Muscle layer of colon (tissue), 2 donors: Measurements from ENCODE around the gene STK10.

Experiments used
- H3K27ac ChIP-seq: one replicate; pipeline ENCODE4 v1.7.0; 2013; ENCODE audit warnings: low read depth, mild to moderate bottlenecking, low read length, moderate library complexity
- H3K27me3 ChIP-seq, 2 donors: one replicate each; pipeline ENCODE4 v1.7.0; 2013; ENCODE audit warnings: low read length in 2 of 2, mild to moderate bottlenecking in 2 of 2; ENCODE audit not compliant: insufficient read depth in 2 of 2, control insufficient read depth in 1 of 2
- H3K36me3 ChIP-seq: one replicate; pipeline ENCODE4 v1.7.0; 2013; ENCODE audit warnings: mild to moderate bottlenecking, low read length; ENCODE audit not compliant: insufficient read depth
- H3K4me1 ChIP-seq: one replicate; pipeline ENCODE4 v1.7.0; 2013; ENCODE audit warnings: mild to moderate bottlenecking, low read length; ENCODE audit not compliant: insufficient read depth
- H3K4me3 ChIP-seq, 2 donors: one replicate each; pipeline ENCODE4 v1.7.0; 2013; ENCODE audit warnings: low read length in 2 of 2, low read depth in 1 of 2, mild to moderate bottlenecking in 1 of 2, moderate library complexity in 1 of 2
- H3K9ac ChIP-seq: one replicate; pipeline ENCODE4 v1.7.0; 2013; ENCODE audit warnings: low read length
- H3K9me3 ChIP-seq: one replicate; pipeline ENCODE4 v1.7.0; 2013; ENCODE audit warnings: mild to moderate bottlenecking, low read length
- donor health status: abdominal sarcoma.
- donor health status: Adenocarcinoma of cecum.

STK10 gene

GRCh38 chr5:172102913-172103626 lies 85.0 kb downstream of the STK10 start:
- no peaks in the 10 kb centered on the region for H3K9me3 ChIP-seq
- H3K4me1 ChIP-seq = peaks cover 30% of the 10 kb centered on the region
- H3K27me3 ChIP-seq = no peaks in the 10 kb centered on the region
- no peak overlapping the region for H3K9ac ChIP-seq
- no peaks in the 10 kb centered on the region for H3K36me3 ChIP-seq
- H3K27ac ChIP-seq = peak overlapping the region; percentile 16
- peak overlapping the region in 1 of 2 donors; percentile 41 for H3K4me3 ChIP-seq

DNA sequence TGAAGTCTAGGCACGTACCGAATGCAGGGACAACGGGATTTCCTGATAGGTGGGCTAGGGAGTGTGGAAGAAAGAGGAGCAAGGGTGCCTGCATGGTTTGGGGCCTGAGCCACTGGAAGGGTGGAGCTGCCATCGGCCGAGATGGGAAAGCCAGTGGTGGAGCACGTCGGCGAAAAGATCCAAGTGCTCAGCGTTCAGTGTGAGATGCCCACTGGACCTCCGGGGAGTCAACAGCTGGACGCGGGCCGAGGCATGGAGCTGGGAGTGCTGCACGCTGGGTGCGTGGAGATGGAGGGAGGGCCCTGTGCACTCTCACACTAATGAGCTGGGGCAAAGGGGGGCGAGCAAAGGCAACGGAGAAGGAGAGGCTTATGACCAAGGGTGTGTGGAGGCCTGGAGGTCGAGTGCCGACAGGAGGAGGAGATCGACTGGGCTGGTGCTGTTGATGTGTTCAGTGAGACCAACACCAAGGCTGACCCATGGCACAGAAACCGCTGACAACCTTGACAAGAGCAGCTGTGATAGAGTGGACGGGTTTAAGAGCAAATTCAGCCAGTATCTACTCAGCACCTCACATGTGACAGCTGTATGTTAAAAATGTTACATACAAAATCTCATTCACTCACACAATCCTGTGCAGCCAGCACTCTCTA lies 85.7 kb downstream of the STK10 start:
- H3K4me1 ChIP-seq = peaks cover 23% of the 10 kb centered on the region
- H3K4me3 ChIP-seq = no peak overlapping the region
- no peaks in the 10 kb centered on the region for H3K9me3 ChIP-seq
- H3K27ac ChIP-seq = peak overlapping the region; percentile 14
- no peaks in the 10 kb centered on the region for H3K36me3 ChIP-seq
- H3K27me3 ChIP-seq = no peaks in the 10 kb centered on the region
- H3K9ac ChIP-seq = no peak overlapping the region

DNA sequence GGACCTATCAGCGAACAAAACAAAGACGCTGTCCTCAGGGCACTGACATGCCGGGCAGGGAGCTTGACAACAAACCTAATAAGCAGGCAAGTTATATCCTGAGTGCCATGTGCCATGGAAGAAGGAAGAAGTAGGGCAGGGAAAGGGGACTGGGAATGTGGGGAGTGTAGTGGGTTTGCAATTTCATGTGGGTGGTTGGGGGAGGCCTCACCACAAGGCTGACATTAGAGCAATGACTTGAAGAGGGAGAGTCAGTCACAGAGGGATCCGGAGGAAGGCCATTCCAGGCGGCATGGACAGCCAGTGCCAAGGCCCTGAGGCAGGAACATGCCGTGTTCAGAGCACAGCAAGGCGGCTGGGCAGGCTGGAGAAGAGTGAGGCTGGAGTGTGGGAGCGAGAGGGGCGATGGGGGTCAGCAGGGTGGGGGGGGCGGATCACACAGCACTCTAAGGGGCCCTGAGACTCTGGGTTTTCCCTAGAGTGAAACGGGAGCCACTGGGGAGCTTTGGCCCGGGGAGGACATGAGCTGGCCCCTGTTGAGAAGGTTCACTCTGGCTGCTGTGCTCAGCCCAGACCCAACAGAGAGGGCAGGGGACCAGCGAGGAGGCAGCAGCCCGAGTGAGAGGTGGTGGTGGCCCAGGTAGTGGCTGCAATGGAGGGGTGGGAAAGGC lies 86.3 kb downstream of the STK10 start:
- no peak overlapping the region for H3K9ac ChIP-seq
- no peaks in the 10 kb centered on the region for H3K27me3 ChIP-seq
- H3K4me1 ChIP-seq = peaks cover 19% of the 10 kb centered on the region
- H3K9me3 ChIP-seq = no peaks in the 10 kb centered on the region
- no peak overlapping the region for H3K4me3 ChIP-seq
- H3K36me3 ChIP-seq = no peaks in the 10 kb centered on the region
- H3K27ac ChIP-seq = no peak overlapping the region

DNA sequence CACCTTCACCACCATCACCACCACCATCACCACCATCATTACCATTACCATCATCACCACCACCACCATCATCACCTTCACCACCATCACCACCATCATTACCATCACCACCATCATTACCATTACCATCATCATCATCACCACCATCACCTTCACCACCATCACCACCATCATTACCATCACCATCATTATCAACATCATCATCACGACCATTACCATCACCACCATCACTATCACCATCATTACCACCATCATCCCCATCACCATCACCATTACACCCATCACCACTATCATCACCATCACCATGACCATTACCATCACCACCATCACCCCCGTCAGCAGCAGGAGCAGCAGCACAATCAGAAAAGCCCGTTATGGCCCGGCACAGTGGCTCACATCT lies 89.1 kb downstream of the STK10 start:
- H3K27ac ChIP-seq = no peak overlapping the region
- H3K36me3 ChIP-seq = no peaks in the 10 kb centered on the region
- H3K4me1 ChIP-seq = peaks cover 18% of the 10 kb centered on the region
- no peak overlapping the region for H3K9ac ChIP-seq
- H3K4me3 ChIP-seq = no peak overlapping the region
- no peaks in the 10 kb centered on the region for H3K9me3 ChIP-seq
- H3K27me3 ChIP-seq = no peaks in the 10 kb centered on the region

DNA sequence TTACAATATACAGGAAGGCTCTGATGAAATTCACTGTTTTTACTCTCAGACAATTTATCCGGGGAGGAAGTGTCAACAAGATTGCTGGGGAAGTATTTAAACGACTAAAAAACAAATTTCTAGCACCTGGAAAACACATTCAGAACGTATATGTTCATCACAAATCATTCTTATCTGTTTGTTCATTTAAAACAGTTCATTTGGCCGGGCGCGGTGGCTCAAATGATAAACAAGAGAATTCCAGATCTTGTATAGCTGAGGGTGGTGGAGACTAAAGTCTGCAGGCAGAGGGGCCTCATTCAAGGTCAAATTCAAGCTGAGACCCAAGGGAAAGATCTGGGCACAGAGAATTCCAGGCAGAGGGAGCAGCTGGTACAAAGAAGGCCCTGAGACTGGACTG lies 90.0 kb downstream of the STK10 start:
- Histone ChIP-seq H3K27me3 (no peaks in the 10 kb centered on the region), H3K4me1 (peaks cover 9% of the 10 kb centered on the region), H3K9ac (no peak overlapping the region), H3K36me3 (no peaks in the 10 kb centered on the region), H3K4me3 (no peak overlapping the region), H3K9me3 (no peaks in the 10 kb centered on the region), H3K27ac (no peak overlapping the region)

DNA sequence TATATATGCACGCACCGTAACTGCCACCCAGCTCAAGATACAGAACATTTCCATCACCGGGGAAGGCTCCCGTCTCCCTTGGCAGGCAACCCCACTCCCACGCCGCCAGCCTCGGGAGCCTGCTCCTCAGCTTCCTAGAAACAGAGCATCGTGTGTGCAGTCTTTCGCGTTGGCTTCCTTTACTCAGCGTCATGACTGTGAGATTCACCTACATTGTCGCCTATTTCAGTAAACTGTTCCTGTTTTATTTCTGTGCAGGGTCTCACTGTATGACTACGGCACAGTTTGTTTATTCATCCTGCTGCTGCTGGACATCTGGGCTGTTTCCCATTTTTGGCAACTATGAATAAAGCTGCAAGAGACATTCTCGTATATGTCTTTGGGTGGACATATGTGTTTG lies 90.7 kb downstream of the STK10 start:
- H3K4me1 ChIP-seq = peaks cover 3% of the 10 kb centered on the region
- H3K27me3 ChIP-seq = no peaks in the 10 kb centered on the region
- no peak overlapping the region for H3K27ac ChIP-seq
- H3K9me3 ChIP-seq = no peaks in the 10 kb centered on the region
- no peak overlapping the region for H3K9ac ChIP-seq
- H3K4me3 ChIP-seq = no peak overlapping the region
- H3K36me3 ChIP-seq = no peaks in the 10 kb centered on the region

DNA sequence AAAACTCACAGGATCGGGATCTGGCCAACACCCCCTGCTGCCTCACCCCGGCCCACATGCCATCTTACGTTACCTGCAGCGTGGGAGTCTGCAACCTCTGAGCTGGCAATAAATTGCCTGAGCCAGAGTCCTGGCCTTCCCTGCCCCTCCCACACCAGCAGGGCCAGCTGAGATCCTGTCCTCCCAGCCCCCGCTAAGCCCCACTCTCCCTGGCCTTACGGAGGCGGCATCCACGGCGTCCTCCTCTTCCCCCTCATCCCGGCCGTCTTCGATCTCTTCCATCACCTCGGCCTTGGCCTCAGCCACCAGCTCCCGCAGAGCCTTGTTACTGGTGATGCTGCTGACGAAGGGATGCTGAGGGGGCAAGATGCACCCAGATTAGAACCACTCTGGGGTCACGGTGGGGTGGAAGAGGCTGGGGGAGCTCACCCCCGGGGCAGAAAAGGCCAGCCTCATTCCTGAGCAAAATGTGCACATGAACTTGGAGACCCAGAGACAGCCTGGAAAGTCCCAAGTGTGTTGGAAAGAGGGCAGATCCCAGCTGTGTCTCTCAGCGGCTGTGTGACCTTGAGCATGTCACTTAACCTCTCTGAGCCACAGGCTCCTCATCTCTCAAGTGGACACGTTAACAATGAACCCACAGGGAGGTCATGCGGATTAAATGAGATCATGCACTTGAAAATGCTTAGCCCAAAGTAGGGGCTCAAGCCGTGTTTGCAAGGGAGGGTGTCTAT lies 91.7 kb downstream of the STK10 start:
- no peaks in the 10 kb centered on the region for H3K4me1 ChIP-seq

GRCh38 chr5:172095368-172096206 lies 92.4 kb downstream of the STK10 start:
- Histone ChIP-seq H3K9me3 (no peaks in the 10 kb centered on the region), H3K36me3 (no peaks in the 10 kb centered on the region), H3K4me1 (peaks cover 4% of the 10 kb centered on the region), H3K9ac (no peak overlapping the region), H3K4me3 (no peak overlapping the region), H3K27ac (no peak overlapping the region), H3K27me3 (no peaks in the 10 kb centered on the region)

More for the DNA sequence above, 91.7 kb downstream of the STK10 start:
- no peak overlapping the region for H3K9ac ChIP-seq
- H3K27ac ChIP-seq = no peak overlapping the region
- H3K4me3 ChIP-seq = no peak overlapping the region
- H3K9me3 ChIP-seq = no peaks in the 10 kb centered on the region
- H3K36me3 ChIP-seq = no peaks in the 10 kb centered on the region
- no peaks in the 10 kb centered on the region for H3K27me3 ChIP-seq

GRCh38 chr5:172093965-172094364 lies 94.1 kb downstream of the STK10 start:
- Histone ChIP-seq H3K4me1 (peaks cover 4% of the 10 kb centered on the region), H3K27me3 (no peaks in the 10 kb centered on the region), H3K9me3 (no peaks in the 10 kb centered on the region), H3K9ac (no peak overlapping the region), H3K4me3 (no peak overlapping the region), H3K36me3 (peaks cover 6% of the 10 kb centered on the region), H3K27ac (no peak overlapping the region)

- Histone ChIP-seq H3K27ac (no peak overlapping the region), H3K27me3 (no peaks in the 10 kb centered on the region), H3K9ac (no peak overlapping the region), H3K9me3 (no peaks in the 10 kb centered on the region), H3K4me3 (no peak overlapping the region), H3K4me1 (peaks cover 4% of the 10 kb centered on the region), H3K36me3 (peaks cover 6% of the 10 kb centered on the region)
These were observed 94.5 kb downstream of the STK10 start for GRCh38 chr5:172093559-172093958.
